Testis (tissue), 3 donors: Measurements from ENCODE around the gene CCDC40. TPM values are rescaled to one million over a fixed set of nuclear protein-coding genes. Genes with fewer than 3 reads are reported as not detected.
"Not testable (repeated sequence)": the region's sequence is repeated elsewhere in the genome, so short reads cannot be mapped to it uniquely, and the experiment has no call there.

Source experiments
- DNase-seq: peaks from one replicate; pipeline ENCODE4 v3.0.0-alpha.2; 2019
- H3K27ac ChIP-seq, 2 donors: fragments of 200-600 bp; sonication (generic); one replicate each; pipeline ENCODE4 v1.5.1; 2019
- H3K27me3 ChIP-seq: fragments of 200-600 bp; sonication (generic); one replicate; pipeline ENCODE4 v1.5.1; 2019
- H3K36me3 ChIP-seq: fragments of 200-600 bp; sonication (generic); one replicate; pipeline ENCODE4 v1.5.1; 2017; ENCODE audit warnings: low read depth; ENCODE audit errors: missing control alignments
- H3K4me1 ChIP-seq: fragments of 200-600 bp; sonication (generic); one replicate; pipeline ENCODE4 v1.5.1; 2019
- H3K4me3 ChIP-seq, 2 donors: fragments of 200-600 bp; sonication (generic); one replicate each; pipeline ENCODE4 v1.5.1; 2017 to 2019
- H3K9me3 ChIP-seq: fragments of 200-600 bp; sonication (generic); one replicate; pipeline ENCODE4 v1.5.1; 2017
- POLR2A ChIP-seq: fragments of 450-650 bp; IDR thresholded peaks from one replicate; pipeline ENCODE4 v1.6.1; 2017; ENCODE audit warnings: antibody characterized with exemption, mild to moderate bottlenecking, moderate library complexity
- WGBS, 2 donors: methylation state at CpG; one replicate each; pipeline ENCODE4 v1.1.5; 2018; 5-methylcytosine and 5-hydroxymethylcytosine counted together
- intact Hi-C: fragments of 100-400 bp; cut with DNase I; formaldehyde crosslinking; loops from one replicate; pipeline ENCODE4 v1.15.1; 2023; ENCODE audit warnings: low total_unique reads
- polyA plus RNA-seq: library from polyadenylated mRNA; stranded (reverse); fragments of 350-450 nt; fragmentation: Illumina TruSeq; extraction: RNeasy Lipid Tissue Mini Kit (QIAGEN cat#74804); gene quantifications from one replicate; pipeline ENCODE4 v1.2.3, GENCODE V29; 2014; ENCODE audit warnings: low read depth, low replicate concordance; ENCODE audit not compliant: insufficient read depth
- total RNA-seq, 2 donors: library from RNA; depleted of rRNA; stranded (reverse); fragments of >200 nt; gene quantifications; one replicate each; pipeline ENCODE4 v1.2.3, GENCODE V29; 2016
- TF ChIP-seq, protein P1 (sequence below), 3 experiments: fragments of 450-650 bp in 2 of 3; fragments of 200-600 bp in 1 of 3; sonication (generic) in 1 of 3; IDR thresholded peaks; one replicate each; pipeline ENCODE4 v1.5.1; 2016 to 2019; ENCODE audit warnings: antibody characterized with exemption in 3 of 3, mild to moderate bottlenecking in 2 of 3, moderate library complexity in 1 of 3

The CCDC40 gene
- total and polyA plus RNA-seq, 3 donors from 2014 or later: 26.7 to 43.6 (median 38.6) TPM

DNA sequence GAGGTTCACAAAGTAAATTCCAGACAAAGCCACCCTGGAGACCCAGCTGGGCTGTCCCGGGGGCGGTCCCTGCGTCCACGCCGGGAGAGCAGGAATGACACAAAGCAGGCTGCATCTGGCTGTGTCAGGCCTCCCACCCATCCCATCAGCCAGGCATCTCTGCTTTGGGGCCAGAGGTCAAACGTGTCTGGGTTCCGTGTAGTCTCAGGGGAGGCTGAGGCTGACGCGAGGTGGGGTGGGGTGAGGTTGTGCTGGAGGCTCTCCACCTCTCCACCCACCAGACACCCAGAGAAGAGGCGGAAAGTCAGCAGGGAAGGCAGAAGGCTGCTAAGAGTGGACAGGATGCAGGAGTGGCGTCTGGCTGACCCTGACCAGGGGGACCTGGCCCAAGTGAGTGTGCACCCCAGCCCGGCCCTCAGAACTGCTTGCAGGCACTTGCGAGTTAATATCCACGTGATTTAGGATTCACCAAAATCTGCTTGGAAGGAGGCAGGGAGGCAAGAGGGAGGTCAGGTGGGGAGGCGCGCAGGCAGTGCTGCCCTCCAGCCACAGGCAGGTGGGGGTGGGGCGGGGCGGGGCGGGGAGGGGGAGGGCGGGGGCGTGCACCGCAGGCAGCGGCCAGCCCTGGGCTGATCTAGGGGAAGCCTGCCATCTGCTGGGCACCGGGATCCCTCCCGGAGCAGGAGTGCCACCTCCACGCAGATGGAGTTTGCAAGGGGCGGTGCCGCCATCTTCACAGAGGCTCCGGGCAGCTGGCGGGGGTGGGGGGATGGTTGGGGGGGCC is 45.1 kb upstream of the CCDC40 start:
- H3K9me3 ChIP-seq: no peaks in the 10 kb centered on the region
- H3K36me3 ChIP-seq: no peaks in the 10 kb centered on the region
- peak overlapping the region; percentile 2 to 45 for H3K27ac ChIP-seq
- peak; percentile 91 for DNase-seq
- intact Hi-C loops: no loop called here
- no peak for TF ChIP-seq POLR2A
- TF ChIP-seq, protein P1, sequence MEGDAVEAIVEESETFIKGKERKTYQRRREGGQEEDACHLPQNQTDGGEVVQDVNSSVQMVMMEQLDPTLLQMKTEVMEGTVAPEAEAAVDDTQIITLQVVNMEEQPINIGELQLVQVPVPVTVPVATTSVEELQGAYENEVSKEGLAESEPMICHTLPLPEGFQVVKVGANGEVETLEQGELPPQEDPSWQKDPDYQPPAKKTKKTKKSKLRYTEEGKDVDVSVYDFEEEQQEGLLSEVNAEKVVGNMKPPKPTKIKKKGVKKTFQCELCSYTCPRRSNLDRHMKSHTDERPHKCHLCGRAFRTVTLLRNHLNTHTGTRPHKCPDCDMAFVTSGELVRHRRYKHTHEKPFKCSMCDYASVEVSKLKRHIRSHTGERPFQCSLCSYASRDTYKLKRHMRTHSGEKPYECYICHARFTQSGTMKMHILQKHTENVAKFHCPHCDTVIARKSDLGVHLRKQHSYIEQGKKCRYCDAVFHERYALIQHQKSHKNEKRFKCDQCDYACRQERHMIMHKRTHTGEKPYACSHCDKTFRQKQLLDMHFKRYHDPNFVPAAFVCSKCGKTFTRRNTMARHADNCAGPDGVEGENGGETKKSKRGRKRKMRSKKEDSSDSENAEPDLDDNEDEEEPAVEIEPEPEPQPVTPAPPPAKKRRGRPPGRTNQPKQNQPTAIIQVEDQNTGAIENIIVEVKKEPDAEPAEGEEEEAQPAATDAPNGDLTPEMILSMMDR (IDR thresholded peaks at IDR 0.05): peak in 2 of 3 experiments; percentile 15 to 56
- peak overlapping the region; percentile 43 to 54 for H3K4me3 ChIP-seq
- 22 to 29% methylated on average over 5 to 29 of the region's 30 CpGs for WGBS, 2 donors
- H3K4me1 ChIP-seq: peaks cover 61% of the 10 kb centered on the region
- no peaks in the 10 kb centered on the region for H3K27me3 ChIP-seq

DNA sequence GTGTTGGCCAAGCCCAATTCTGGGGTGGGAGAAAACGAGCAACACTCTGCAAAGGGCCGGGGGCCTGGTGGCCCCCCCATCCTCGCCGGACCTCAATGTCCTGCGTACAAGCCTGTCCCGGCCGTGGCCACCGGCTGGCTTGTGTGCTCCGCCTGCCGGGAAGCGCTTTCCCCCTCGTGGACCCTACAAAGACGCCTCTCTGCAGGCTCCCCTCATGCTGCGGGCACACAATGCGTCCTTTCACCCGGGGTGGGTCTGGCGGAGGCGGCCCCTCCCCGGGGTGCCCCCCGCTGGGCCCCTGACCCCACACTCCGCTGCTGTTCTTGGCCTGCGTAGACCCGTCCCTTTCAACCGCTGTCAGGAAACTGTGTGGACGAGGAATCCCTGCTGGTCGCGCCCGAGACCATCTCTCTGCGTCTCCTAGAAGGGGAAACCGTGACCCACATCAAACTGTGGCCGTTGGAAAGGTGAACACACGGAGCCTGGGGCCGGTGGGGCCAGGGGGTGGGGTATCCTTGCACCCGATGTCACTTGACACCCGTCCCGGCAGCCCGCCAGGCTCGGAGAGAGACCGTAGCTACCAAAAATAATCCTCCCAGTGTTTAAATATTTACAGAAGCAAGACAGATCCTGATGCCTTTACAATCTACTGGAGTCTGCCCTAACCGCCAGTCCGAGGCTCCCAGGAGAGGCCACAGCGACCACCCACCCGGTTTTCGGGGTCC is 44.4 kb upstream of the CCDC40 start:
- Histone ChIP-seq H3K27me3 (no peaks in the 10 kb centered on the region), H3K4me1 (peaks cover 54% of the 10 kb centered on the region), H3K36me3 (no peaks in the 10 kb centered on the region), H3K9me3 (no peaks in the 10 kb centered on the region), H3K27ac (peak overlapping the region; percentile 2 to 45), H3K4me3 (peak overlapping the region; percentile 43 to 54)
- intact Hi-C loops: no loop called here
- DNase-seq: no peak
- TF ChIP-seq, protein P1 (IDR thresholded peaks at IDR 0.05): no peak
- TF ChIP-seq POLR2A: no peak
- 12 to 17% methylated on average over 23 to 44 of the region's 44 CpGs for WGBS, 2 donors

DNA sequence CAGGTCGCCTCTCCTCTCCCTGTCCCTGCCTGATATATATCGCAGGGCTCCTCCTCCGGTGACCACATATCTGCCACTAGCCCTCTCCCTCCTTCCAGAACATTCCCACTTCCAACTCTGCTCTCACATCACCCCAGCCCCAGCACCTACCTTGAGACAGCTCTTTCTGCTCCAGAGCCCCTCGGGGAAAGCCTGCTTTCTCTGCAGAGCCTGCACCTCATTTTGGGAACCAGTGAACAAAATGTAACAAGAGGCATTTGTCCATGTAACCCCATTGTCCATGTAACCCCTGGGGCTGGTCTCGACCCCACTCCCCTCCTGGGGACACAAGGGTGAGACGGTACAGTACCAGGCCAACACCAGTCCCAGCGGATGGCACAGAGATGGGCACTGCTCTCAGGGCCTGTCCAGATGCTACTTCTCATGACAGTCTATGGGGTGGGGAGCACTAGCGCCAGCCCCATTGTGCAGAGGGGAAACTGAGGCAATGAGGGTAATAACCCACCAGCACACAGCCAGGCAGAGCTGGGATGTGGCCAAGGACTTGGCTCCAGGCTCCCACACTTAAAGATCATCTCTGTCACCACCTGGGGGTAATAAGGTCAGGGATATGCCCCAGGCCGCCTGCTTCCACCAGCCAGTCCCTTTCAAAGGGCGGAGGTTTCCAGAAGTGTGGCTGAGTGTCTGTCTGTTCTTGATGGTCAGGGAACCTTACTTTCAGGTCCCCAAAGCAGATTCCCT is 43.6 kb upstream of the CCDC40 start:
- no peak overlapping the region for H3K4me3 ChIP-seq
- intact Hi-C loops: no loop called here
- H3K4me1 ChIP-seq: peaks cover 47% of the 10 kb centered on the region
- no peaks in the 10 kb centered on the region for H3K36me3 ChIP-seq
- no peaks in the 10 kb centered on the region for H3K9me3 ChIP-seq
- H3K27me3 ChIP-seq: no peaks in the 10 kb centered on the region
- DNase-seq: no peak
- H3K27ac ChIP-seq: peak overlapping the region; percentile 2 to 19
- 69 to 74% methylated on average over 10 of the region's 10 CpGs for WGBS, 2 donors
- TF ChIP-seq POLR2A: no peak
- TF ChIP-seq, protein P1 (IDR thresholded peaks at IDR 0.05): no peak

DNA sequence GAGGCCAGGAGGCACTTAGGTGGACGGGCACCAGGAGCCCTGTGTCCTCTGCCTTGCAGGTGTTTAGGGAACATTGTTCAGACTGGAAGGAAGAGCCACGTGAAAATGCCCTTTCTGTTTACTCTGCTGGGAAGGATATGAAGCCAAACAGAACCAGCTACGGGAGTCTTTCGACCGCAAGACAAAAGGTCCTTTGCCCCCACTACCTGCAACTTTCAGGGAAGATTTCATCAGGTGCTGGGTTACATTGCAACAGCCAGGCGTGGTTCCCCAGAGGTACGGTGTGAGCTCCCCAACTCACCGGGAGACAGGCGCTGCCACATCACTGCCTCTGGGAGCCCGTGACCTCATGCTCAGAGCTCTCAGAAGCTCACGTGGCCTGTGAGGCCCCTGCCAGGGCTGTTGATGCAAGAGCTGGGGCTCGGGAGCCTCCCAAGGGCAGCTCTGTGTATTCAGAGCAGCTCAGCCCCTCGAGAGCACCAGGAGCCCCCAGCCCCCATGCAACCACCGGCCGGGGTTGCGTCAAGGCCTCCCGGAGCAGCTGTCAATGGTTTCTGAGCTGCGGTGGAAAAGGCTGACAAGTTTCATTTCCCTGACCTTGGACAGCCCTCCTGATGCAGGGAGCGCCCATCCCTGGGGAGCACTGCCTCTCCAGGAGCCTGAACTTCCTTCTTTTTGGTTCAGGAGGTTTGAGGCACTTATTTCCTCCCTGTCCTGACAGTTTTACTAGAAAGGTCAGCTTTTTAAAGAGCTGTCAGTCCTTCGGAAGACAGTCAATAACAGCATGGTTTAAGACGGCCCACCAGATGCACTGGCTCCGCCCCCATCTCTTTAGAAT is 42.8 kb upstream of the CCDC40 start:
- H3K4me3 ChIP-seq: no peak overlapping the region
- intact Hi-C loops: no loop called here
- peak; percentile 91 for DNase-seq
- peak overlapping the region in 1 of 2 donors; percentile 19 for H3K27ac ChIP-seq
- no peaks in the 10 kb centered on the region for H3K9me3 ChIP-seq
- TF ChIP-seq POLR2A: no peak
- TF ChIP-seq, protein P1 (IDR thresholded peaks at IDR 0.05): no peak
- 49 to 59% methylated on average over 14 to 22 of the region's 22 CpGs for WGBS, 2 donors
- no peaks in the 10 kb centered on the region for H3K36me3 ChIP-seq
- H3K4me1 ChIP-seq: peaks cover 39% of the 10 kb centered on the region
- no peaks in the 10 kb centered on the region for H3K27me3 ChIP-seq

DNA sequence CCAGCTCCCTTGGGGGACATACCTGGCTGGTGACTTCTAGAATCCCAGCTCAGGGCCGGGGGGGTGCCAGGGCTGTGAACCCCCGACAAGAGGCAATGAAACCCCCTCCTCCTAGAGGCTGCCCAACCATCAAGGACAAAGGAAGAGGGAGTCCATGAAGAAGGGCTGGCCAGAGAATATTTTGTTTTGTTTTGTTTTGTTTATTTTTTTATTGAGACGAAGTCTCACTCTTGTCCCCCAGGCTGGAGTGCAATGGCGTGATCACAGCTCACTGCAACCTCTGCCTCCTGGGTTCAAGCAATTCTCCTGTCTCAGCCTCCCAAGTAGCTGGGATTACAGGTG is 42.2 kb upstream of the CCDC40 start:
- DNase-seq, intact Hi-C loops, H3K36me3 ChIP-seq, H3K4me3 ChIP-seq, H3K27me3 ChIP-seq, H3K27ac ChIP-seq, H3K9me3 ChIP-seq: not testable (repeated sequence)
- 70 to 72% methylated on average over 4 of the region's 4 CpGs for WGBS, 2 donors
- peaks cover 33% of the 10 kb centered on the region for H3K4me1 ChIP-seq
